NCI-H2107 (cell line): ENCODE results near the gene ASB16.

ENCODE experiments used
- DNase-seq: peaks from one replicate; lab custom pipeline; 2025; lab: John Stamatoyannopoulos, UW

The ASB16 gene

DNA sequence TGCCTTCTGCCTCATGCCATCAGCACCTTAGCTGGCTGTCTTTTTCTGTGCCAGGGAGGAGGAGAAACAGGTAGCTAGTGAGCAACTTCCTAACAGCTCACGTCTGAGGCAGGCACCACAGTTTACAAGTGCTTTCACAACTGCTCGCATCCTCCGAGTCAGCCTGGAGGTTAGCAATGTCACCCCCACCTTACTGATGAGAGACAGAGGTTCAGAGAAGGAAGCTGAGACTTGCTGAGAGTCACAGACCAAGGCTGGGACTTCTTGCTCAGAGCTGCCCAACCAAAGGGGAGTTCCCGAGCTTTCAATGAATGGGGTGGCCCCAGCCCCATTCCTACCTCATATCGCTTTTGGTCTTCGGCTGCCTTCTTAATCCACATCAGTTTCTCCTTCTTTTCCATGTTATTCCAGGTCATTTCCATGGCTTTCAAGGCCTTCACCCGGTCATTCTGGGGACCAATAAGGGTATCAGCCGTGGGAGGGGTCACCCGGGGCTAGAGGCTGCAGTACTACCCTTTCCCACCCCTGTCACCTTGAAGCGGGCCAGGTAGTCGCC, 39.4 kb downstream of the ASB16 start:
- no peak for DNase-seq

DNA sequence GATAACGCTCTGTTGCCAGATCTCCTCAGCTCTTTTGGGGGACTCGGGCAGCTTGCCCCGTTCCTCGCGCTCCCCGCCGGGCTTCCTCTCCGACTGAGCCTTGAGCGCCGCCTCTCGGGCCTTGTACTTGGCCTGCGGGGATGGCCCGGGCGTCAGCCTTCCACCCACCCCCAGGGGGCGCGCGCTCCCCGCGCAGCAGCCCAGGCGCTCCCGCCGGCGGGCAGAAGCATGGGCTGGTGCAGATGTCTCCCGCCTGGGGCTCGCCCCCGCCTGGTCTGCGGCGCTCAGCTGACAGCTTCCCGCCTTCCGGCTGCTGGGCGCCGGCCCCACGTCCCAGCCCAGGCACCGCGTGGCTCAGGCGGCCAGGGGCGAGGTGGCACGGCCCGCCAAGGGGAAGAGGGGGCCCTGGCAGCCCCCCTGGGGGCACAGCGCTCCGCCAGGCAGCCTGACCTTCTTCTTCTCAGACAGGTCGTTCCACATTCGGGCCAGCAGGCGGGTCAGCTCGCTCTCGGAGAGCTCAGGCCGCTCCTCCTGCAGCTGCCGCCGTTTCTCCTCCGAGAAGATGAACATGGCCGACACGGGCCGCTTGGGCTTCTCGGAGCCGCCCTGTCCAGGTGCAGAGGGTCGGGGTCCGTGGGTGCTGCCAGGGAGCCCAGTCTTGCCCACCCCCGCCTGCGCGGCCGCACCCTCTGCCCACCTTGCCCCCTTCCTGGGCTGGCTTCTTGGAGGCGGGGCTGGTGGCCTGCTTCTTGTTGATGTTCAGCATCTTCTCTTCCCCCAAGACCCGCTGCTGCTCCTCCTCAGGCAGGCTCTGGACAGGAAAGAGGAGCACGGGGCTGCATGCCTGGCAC, 40.1 kb downstream of the ASB16 start:
- peak; percentile 76 for DNase-seq

DNA sequence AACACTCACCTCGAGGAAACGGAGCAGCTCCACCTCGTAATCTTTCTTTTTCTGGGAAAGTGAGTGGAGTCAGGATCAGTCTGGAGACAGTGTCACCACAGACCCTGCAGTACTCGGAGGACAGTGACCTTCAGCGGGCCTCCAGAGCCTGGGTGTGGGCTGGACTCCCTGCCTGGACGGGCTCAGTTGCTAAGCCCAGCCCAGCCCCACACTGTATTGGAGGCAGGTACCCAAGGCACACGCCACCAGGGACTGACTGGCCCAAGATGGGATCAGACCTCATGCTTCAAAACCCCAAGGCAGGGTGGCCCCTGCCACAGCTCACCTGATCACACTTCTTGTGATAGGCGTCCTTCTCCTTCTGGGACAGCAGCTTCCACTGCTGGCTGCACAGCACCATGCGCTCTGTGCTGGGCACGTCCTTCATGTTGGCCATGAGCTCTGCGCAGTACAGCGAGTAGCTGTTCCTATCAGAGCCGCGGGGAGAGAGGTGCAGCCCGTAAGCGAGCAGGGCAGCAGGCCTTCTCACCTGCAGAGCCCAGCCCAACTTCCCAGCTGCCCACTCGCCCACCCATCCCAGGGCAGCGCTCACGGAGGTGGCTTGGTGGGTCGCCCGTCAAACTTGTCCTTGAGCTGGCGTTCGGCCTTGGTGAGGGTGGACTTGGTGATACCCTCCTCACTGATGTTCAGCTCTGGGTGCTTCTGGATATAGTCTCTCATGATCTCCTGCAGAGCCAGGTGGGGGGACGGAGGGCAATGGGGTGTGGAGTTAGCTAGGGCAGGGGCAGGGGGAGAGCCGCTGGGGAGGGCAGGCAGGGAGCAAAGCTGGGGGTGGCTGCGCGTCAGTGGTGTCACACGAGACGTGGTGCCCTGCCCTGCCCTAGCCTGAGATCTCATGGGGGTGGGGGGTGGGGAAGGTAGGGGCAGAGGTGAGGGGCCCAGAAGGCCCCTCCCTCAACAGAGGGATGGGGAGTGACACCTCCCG, 41.1 kb downstream of the ASB16 start:
- no peak for DNase-seq

DNA sequence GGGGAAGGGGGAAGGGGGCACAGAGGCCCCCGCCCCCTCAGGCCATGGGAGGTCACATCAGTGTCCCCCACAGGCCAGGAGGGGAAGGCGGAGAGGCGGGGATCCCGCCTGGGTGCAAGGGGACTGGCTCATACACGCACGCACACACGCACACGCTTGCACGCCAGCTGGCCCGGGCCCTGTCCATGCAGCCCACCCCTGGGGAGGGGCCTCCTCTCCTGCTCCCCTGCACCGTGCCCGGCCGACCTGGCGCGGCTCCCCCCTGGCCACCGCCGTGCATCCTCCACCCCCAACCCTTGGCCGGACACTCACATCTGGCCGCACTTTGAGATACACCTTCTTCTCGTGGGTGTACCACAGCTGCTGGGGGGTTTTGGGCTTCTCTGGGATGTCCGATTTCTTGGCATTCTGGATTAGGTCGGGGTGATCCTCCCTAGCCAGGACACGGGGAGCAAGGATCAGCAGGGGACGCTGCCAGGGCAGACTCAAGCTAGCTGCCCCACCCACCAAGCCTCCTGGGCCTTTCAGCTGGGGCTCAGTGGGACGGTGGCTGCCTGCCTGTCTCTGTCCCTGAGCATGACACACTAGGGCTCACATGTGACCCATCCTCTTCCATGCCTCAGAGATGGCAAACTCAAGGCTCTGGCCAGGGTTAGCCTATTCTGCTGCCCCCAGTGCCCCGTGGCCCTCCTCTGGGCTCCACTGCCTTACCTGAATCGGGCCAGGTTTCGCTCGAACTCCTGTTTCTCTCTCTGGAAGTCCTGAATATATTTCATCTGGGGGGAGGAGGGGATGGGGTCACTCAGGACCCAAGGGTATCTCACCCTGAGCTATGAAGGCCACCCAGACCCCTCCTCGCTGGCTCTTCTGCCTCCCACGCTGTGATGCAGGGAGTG, 42.3 kb downstream of the ASB16 start:
- DNase-seq: no peak

DNA sequence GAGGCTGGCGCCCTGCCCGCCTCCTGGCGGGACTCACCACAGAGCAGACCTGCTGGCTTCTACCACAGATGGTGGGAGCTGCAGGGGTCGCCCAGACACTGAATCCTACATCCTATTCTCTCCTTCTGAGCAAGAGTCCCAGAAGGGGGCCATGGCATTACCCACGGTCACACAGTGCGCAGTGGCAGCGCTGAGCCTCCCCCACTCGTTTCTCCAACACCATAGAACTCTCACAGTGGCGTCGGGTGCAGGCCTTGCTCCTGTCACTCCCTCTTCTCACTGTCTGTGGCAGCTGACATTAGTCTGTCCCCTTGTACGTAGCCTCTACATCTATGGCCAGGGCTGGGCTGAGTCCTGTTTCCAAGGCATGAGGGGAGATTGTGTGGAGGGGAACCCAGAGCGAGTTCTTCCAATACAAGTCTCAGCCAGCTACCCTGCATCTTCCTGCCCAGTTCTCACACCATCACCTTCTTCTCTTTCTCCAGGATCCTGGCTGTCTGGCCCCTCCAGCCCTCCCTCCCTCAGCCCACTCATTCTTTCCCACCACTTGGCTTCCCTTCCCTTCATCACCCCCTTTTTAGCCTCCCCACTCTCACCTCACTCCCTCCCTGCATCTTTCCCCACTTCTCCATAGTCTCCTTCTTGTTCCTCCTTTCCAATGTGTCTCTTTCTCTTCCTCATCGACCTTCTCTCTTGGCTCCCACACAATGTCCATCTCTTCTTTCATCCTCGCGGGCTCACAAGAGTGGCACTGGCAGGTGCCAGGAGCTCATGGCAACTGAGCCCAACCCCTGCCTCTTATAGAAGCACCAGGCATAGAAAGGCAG, 43.1 kb downstream of the ASB16 start:
- DNase-seq: no peak

DNA sequence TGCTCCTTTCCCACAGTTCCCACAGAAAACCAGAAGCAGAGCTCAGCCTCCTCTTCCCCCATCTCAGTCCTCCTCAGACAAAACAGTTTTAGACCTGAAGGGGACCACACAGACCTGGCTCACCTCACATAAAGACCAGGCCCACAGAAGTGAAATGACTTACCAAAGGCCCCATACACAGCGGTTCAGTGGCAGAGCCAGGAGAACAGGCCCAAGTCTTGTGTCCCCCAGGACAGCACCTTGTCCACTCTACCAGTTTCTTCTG, 43.7 kb downstream of the ASB16 start:
- no peak for DNase-seq

DNA sequence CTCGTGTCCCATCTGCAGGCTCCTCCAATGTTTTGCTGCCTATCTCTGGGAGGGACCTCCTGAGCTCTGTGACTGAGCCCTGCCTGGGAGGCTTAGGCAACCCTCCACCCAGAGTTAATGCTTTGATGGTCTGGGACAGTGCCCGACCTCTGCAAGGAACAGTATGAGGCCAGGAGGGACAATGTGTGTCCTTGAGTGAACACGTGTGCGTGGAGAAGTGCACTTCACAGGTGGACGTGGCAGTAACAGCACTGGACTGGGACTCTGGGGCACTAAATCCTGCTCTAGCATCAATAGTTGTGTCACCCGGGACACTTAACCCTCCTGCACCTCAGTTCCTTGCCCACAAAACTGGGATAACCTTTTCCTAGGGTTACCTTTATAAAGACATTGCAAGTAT, 44.4 kb downstream of the ASB16 start:
- DNase-seq: no peak

DNA sequence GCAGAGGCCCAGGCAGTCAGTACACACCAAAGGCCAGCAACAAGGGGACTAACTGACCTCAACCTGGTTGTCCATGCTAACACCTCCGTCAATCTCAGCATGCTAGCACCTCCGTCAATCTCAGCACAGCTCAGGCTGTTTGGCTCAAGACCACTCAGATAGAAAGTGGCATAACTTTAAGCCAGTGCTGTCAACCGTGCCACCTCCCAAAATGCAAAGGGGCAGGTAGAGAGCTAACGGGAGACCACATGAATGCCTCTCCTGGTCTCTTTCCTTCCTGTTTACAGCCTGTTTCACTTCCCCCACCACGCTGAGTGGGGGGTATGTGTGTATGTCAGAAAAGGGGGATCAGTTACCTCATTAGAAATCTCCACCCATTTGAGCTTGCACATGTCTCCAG, 45.7 kb downstream of the ASB16 start:
- DNase-seq: no peak

DNA sequence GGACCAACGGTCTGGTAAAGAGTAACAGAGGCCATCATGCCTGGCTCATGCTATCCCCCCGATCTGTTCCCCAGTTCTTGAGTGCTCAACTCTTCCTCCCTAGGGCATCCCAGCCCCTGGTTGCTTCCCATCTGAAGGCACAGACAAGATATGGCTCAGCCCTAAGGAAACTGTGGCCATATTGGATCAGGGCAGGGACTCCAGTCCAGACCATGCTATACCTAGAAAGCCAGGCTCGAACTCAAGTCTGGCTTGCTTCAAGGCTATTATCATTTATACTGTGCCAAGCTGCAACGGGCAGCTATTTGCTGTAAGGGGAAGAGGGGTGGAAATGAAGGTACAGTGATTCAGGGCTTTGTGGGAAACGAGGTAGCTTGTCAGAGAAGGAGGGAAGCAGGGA, 46.2 kb downstream of the ASB16 start:
- DNase-seq: no peak

DNA sequence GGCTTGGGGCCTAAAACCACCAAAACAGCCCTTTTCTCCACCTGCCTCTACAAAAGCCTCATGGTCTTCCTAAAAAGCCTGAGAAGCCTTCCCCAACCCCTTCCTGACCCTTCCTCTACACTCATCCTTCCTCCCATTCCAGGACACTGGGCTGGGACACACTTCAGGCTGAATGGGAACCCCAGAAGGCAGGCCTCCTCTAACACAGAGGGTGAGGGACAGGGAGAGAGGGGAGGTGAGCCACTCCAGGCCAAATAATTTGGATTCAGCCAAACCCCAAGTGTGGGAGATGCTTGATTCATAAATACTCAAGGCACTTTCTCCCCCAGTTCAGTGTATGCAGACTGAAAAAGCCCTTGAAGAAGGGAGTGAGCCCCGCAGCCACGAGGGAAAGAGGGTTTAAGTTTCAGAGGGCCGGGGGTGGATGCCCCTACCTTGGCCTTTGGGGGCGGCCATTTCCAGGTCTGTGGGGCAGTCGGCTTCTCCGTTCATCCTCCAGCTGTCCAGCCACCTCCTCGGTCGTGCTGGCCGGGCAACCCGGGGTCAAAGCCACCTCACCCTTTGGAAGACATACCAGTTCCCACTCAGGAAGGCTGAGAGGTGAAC, 47.3 kb downstream of the ASB16 start:
- DNase-seq: no peak

DNA sequence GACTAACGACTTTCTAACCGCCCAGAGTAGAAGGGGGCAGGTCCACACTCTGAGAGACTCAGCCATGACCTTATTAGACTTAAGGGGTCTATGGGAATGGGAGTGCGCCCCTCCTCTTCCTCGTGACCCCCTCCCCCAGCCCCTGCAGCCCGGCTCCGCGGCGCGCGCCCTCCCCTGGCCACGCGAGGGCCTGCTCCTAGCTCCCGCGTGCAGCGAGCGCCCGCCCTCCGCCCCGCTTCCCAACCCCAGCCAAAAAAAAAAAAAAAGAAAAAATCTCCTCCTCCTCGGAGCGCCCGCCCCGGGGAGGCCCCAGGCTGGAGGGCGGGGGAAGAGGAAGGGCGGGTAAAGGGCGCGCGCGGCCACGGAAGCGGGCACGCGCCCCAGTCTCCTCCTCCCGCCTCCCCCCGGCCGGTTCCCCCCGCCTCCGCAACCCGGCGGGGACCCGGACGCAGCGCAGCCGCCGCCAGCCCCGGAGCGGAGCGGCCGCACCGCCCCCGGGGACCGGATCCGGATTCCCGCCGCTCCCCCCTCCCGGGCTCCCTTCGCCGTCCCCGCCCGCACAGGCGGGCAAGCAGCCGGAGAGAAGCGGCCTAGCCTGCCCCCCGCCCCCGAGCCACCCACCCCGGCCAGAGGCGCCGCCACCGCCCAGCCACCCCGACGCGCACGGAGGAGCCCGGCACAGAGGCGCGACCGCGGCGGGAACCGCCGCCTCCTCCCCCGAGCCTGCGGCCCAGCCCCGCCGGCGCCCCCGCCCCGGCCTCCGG, 48.0 kb downstream of the ASB16 start:
- DNase-seq: peak; percentile 65

DNA sequence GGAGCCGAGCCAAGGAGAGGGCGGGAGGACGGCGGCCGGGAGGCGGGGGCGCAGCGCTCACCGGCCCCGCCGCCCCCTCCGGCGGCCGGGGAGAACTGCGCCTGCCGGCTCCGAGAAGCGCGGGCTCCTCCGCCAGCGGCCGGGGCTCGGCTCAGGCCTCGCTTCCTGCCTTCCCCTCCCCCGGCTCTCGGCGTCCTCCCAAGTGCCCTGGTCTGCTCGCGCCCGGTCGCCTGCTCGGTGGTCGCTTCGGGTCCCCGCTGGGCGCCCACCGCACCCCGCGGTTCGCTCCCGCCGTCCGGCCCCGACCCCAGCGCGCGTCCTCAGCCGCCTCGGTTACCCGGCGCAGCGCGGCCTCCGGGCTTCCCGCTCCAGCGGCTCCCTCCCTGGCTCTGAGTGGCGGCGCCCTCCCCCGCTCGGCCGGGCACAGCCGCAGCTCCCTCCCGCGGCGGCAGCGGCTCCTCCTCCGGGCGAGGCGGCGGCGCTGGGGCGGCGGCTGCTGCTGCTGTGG, 48.7 kb downstream of the ASB16 start:
- peak; percentile 37 for DNase-seq

DNA sequence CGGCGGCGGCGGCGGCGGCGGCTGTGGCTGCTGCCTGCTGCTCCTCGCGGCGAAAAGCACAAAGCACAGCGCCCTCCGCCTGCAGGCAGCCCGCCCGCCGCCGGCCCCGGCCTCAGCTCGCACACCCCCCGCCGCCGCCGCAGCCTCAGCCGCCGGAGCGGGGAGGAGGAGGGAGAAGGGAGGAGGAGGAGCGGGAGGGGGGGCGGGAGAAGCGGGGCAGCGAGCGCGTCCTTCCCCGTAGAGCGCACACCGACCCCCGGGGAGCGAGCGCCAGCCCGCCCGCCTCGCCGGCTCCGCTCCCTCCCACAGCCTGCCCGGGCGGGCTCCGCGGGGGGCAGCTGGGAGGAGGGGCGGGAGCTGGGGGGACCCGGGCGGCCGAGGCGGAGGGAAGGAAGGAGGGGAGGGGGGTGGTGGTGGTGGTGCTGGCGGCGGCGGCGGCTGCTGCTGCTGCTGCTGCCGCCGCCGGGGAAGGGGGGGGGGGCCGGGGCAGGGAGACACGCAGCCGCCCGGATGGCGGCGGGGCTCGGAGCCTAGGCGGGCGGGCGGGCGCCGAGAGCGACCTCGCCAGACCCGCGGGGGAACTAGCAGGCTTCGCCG, 49.2 kb downstream of the ASB16 start, which contains the start of gene UBTF:
UBTF (minus strand) TSS at position 60 of the 597 bp plus-strand sequence. CDS start 1,446 bp downstream, outside the sequence.
- DNase-seq: peak; percentile 93

DNA sequence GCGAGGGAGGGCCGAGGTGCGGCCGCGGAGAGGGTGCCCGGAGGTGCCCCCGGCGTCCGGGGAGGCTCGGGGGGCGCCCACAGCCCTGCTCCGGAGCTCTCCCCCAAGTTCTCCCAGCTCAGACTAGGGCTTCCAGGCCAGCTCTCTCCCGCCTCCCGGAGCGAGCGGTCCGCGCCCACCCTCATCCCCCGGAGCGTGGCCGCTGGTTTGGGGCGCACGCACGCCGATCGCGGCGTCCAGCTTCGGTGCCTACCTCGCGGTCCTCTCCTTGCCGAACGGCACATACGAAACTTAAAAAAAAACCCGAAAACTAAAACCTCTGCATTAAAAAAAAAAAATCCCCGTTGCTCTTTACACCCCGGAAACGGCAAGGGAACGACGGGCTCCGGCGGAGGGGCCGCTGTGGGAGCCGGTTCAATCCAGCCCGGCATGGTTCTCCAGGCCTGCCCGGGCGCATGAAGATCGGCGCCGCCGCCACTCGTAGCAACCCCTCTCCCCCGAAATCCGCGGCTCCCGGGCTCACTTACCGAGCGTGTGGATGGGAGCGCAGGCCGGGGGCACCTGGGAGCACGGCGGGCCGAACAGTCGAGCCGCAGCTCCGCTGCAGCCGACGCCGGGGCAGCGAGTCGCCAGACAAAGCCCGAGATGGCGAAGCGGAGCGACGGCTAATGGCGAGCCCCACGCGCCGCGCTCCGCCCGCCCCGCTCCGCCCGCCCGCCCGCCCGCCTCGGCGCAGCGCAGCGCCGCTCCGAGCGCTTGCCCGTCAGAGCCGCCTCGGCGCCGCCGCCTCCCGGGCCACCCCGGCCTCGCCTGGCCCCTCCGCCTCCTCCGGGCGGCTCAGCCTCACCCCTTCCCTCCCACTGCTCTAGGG, 49.9 kb downstream of the ASB16 start:
- DNase-seq: peak; percentile 19

DNA sequence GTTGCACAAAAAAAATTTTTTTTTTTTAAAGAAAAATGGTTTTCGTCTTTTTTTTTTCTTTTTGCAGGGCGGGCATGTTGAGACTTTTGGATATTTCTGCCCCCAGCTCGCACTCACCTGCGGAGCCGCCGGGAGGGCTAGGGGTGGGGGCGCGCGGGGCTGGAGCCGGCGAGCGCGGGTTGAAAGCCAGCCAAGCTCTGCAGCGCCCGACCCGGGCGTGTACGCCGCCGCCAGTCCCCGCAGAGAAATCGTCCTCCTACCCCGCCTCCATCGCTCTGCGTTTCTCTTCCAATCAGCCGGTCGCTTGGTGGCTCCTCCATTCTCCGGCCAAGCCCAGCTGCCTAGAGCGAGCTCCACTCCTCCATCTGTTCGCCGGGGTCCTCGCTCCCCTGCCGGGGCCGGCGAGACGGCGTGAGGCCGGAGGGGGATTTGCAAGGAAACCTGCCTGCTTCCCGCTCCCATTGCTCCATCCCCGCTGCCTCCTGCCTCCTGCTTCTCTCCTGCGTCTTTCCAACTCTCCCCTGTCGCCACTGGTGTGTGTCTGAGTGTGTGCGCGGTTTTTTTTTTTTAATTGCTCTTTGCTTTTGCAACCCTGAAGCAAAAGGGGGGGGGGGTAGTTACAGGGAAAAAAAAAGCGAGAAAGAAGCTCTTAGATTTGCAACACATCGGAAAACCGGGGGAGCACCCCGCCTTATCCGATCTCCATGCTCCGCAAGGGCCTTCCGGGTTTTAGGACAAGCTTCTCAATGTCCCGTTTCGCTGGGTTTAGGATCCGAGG, 50.8 kb downstream of the ASB16 start:
- peak; percentile 35 for DNase-seq

DNA sequence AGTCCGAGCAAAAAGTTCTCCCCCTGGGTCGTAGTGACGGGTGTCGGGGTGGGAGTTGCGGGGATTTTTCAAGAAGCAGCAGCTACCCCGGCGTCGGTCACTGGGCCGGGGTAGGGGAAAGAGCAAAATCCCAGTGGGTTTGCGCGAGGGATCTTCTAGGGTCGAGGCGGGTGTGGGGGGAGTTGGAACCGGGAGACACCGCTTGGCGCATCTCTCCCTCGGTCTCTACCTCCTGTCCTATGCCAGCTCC, 51.3 kb downstream of the ASB16 start:
- DNase-seq: no peak

DNA sequence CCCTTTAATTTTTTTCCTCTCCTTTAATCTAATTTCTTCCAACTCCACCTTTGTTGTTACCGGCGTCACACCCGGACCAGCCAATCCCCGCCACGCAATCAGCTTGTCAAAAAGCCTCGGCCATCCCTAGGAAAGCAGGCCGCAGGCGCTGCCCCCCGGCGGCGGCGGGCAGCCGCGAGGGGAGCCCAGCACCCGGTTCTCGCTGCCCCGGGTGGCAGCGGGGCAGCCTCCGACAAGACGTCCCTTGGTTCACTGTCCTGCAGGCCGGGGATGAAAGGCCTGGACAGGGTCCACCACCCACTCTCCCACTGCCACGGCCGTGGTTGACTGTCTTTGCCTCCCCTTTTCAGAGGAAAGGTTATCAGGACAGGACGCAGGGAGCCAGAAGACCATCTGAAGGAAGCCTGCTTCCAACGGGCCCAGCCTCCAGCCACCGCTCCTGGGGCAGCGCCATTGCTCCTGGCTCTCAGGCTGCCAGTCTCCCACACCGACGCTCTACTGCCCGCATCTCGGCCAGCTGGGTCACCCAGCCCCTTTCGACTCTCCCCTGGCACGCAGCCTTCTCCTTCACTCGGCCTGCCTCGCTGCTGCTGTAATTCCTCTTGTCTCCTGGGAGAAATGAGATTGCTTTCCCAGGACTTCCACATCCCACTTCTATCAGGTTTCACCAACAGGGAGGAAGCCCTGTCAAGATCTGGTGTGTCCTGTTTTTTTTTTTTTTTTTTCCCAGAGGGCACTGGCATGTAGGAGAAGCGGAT, 51.8 kb downstream of the ASB16 start:
- peak; percentile 24 for DNase-seq
